Measurements from ENCODE around the gene KLHL5. TPM values are rescaled to one million over a fixed set of nuclear protein-coding genes. Genes with fewer than 3 reads are reported as not detected.

KLHL5 gene, protein sequence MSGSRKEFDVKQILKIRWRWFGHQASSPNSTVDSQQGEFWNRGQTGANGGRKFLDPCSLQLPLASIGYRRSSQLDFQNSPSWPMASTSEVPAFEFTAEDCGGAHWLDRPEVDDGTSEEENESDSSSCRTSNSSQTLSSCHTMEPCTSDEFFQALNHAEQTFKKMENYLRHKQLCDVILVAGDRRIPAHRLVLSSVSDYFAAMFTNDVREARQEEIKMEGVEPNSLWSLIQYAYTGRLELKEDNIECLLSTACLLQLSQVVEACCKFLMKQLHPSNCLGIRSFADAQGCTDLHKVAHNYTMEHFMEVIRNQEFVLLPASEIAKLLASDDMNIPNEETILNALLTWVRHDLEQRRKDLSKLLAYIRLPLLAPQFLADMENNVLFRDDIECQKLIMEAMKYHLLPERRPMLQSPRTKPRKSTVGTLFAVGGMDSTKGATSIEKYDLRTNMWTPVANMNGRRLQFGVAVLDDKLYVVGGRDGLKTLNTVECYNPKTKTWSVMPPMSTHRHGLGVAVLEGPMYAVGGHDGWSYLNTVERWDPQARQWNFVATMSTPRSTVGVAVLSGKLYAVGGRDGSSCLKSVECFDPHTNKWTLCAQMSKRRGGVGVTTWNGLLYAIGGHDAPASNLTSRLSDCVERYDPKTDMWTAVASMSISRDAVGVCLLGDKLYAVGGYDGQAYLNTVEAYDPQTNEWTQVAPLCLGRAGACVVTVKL
- polyA plus RNA-seq (2011; rRNA removed): 98.6 and 108 TPM in 2 replicates
- 30.1 and 34.1 TPM in 2 replicates for polyA plus RNA-seq (2012; cell fraction: cytosol; rRNA removed)
- 7.9 and 14.7 TPM in 2 replicates for polyA plus RNA-seq (2012; cell fraction: nucleus; rRNA removed)
- polyA plus RNA-seq (2017; fragmentation: RNase III; extraction: RNeasy Plus Mini Kit Qiagen cat#74134 plus additional on column Dnase treatment): 51.9 to 63.2 TPM (median 62.4 TPM) in 3 replicates
- polyA minus RNA-seq (2011; rRNA and poly(A)+ RNA removed): 93.3 and 111 TPM in 2 replicates

- peaks cover 22% of the 10 kb centered on the region; the same call in 2 of the 3 replicates for H3K4me1 ChIP-seq
- ATAC-seq (peak in 1 of 2 experiments; percentile 35; a peak in 1 of 6 replicates), FAIRE-seq (no peak), DNase-seq (ENCODE audit: low read depth in 1 of 2, low spot score in 1 of 2) (no peak)
- POLR2A ChIA-PET: no interaction called here
- WGBS (ENCODE audit: missing lambda C conversion rate): 74% methylated on average over 7 of the region's 7 CpGs
- CTCF ChIA-PET: interaction anchor here (0.8 kb wide), 1 partner anchor 74 kb away, joined by 3 read pairs; no protein-coding TSS in a partner anchor
- no peaks in the 10 kb centered on the region for H3K9me3 ChIP-seq
- H3K4me3 ChIP-seq: no peak within 1 kb of the TSS
- no peak within 1 kb of the TSS for H3K4me2 ChIP-seq
- no peak within 1 kb of the TSS for H3K27ac ChIP-seq
- TF ChIP-seq HDAC2 (IDR thresholded peaks at IDR 0.05): no peak
- no peak for TF ChIP-seq CHD2 (IDR thresholded peaks at IDR 0.05; ENCODE audit: low read length, partially characterized antibody)
- no peak for TF ChIP-seq CBX2 (IDR thresholded peaks at IDR 0.05; ENCODE audit: borderline replicate concordance, low read depth)
Measured at GRCh38 chr4:39062094-39062769, at the start of gene KLHL5. Gene KLHL5, plus strand, starts transcription at chr4:39062232. Its CDS starts 421 bp downstream, at chr4:39062653.

DNA sequence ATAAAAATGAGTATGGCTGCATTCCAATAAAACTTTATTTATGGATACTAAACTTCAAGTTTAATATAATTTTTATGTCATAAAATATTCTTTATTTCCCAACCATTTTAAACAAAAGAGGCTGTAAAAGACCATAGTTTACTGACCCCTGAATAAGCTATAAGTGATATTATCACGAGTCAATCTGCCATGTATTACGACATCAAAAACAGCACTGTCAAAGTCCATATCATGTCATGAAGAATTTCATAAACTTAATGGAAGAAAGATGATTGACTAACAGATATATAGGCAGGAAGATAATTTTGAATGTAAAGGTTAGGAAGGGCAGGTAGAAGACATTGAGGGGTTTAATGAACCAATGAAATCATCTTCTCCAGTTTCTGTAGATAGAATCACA is 48.0 kb upstream of the KLHL5 start:
- TF ChIP-seq HOXA7 (CRISPR knock-in tag; IDR thresholded peaks at IDR 0.05) (no peak), CBX8 (IDR thresholded peaks at IDR 0.05) (no peak), NPAS2 (CRISPR knock-in tag; IDR thresholded peaks at IDR 0.05; ENCODE audit: borderline replicate concordance) (no peak), MYC (IDR thresholded peaks at IDR 0.05; ENCODE audit: borderline replicate concordance, low read length) (no peak), CEBPB (IDR thresholded peaks at IDR 0.05) (no peak), SREBF2 (IDR thresholded peaks at IDR 0.05) (no peak), MAZ (IDR thresholded peaks at IDR 0.05; ENCODE audit: borderline replicate concordance, low read depth, low read length) (no peak), HEYL (CRISPR knock-in tag; IDR thresholded peaks at IDR 0.05) (no peak), ZSCAN20 (CRISPR knock-in tag; IDR thresholded peaks at IDR 0.05) (no peak), POLR2AphosphoS2 (conservative IDR thresholded peaks at IDR 0.05; ENCODE audit: low read length) (no peak), FOSB (CRISPR knock-in tag; IDR thresholded peaks at IDR 0.05) (no peak), HOXB5 (CRISPR knock-in tag; IDR thresholded peaks at IDR 0.05) (no peak), CTCF (IDR thresholded peaks at IDR 0.05) (no peak), RARB (CRISPR knock-in tag; IDR thresholded peaks at IDR 0.05) (no peak), JUNB (IDR thresholded peaks at IDR 0.05) (no peak)
- ATAC-seq (no peak), FAIRE-seq (no peak), DNase-seq (ENCODE audit: low read depth in 1 of 2, low spot score in 1 of 2) (no peak)
- no peaks in the 10 kb centered on the region for H3K9me3 ChIP-seq
- CTCF ChIA-PET: no interaction called here
- no peak overlapping the region for H3K4me3 ChIP-seq
- POLR2A ChIA-PET: no interaction called here
- no peaks in the 10 kb centered on the region for H3K4me1 ChIP-seq
- no peak overlapping the region for H3K27ac ChIP-seq
- no peak overlapping the region for H3K4me2 ChIP-seq
- WGBS (ENCODE audit: missing lambda C conversion rate): 62% methylated on average over 2 of the region's 2 CpGs

GRCh38 chr4:39020130-39020529 is 41.9 kb upstream of the KLHL5 start:
- DNase-seq (ENCODE audit: low read depth in 1 of 2, low spot score in 1 of 2) (no peak), FAIRE-seq (no peak), ATAC-seq (no peak)
- ChIA-PET POLR2A (no interaction called here), CTCF (no interaction called here)
- Histone ChIP-seq H3K27ac (no peak overlapping the region), H3K9me3 (no peaks in the 10 kb centered on the region), H3K4me3 (no peak overlapping the region), H3K4me1 (peaks cover 4% of the 10 kb centered on the region; the same call in 2 of the 3 replicates), H3K4me2 (no peak overlapping the region)
- 80% methylated on average over 4 of the region's 4 CpGs for WGBS (ENCODE audit: missing lambda C conversion rate)
- TF ChIP-seq JUNB (IDR thresholded peaks at IDR 0.05) (no peak), RNF2 (IDR thresholded peaks at IDR 0.05; ENCODE audit: borderline replicate concordance, low read depth) (no peak), CTCF (IDR thresholded peaks at IDR 0.05) (no peak), FOXS1 (CRISPR knock-in tag; IDR thresholded peaks at IDR 0.05) (no peak), NPAS2 (CRISPR knock-in tag; IDR thresholded peaks at IDR 0.05; ENCODE audit: borderline replicate concordance) (no peak), USF2 (IDR thresholded peaks at IDR 0.05) (no peak), FOSB (CRISPR knock-in tag; IDR thresholded peaks at IDR 0.05) (no peak)
- TF ChIP-seq, protein P1, sequence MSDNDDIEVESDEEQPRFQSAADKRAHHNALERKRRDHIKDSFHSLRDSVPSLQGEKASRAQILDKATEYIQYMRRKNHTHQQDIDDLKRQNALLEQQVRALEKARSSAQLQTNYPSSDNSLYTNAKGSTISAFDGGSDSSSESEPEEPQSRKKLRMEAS (IDR thresholded peaks at IDR 0.05): no peak
- TF ChIP-seq, protein P2, sequence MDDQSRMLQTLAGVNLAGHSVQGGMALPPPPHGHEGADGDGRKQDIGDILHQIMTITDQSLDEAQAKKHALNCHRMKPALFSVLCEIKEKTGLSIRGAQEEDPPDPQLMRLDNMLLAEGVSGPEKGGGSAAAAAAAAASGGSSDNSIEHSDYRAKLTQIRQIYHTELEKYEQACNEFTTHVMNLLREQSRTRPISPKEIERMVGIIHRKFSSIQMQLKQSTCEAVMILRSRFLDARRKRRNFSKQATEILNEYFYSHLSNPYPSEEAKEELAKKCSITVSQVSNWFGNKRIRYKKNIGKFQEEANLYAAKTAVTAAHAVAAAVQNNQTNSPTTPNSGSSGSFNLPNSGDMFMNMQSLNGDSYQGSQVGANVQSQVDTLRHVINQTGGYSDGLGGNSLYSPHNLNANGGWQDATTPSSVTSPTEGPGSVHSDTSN (IDR thresholded peaks at IDR 0.05): no peak

Data from A549 (cell line).